CD4-positive, alpha-beta T cell treated with Interleukin-1 beta for 1 hour (primary cell): ENCODE results near the gene RAB40C.
A peak's percentile ranks its signal among the peaks of the same experiment; 100 is the strongest.

Experiments used
- DNase-seq, 2 donors: peaks; one replicate each; pipeline ENCODE4 v3.0.0-alpha.2; 2020 to 2022

RAB40C gene

DNA sequence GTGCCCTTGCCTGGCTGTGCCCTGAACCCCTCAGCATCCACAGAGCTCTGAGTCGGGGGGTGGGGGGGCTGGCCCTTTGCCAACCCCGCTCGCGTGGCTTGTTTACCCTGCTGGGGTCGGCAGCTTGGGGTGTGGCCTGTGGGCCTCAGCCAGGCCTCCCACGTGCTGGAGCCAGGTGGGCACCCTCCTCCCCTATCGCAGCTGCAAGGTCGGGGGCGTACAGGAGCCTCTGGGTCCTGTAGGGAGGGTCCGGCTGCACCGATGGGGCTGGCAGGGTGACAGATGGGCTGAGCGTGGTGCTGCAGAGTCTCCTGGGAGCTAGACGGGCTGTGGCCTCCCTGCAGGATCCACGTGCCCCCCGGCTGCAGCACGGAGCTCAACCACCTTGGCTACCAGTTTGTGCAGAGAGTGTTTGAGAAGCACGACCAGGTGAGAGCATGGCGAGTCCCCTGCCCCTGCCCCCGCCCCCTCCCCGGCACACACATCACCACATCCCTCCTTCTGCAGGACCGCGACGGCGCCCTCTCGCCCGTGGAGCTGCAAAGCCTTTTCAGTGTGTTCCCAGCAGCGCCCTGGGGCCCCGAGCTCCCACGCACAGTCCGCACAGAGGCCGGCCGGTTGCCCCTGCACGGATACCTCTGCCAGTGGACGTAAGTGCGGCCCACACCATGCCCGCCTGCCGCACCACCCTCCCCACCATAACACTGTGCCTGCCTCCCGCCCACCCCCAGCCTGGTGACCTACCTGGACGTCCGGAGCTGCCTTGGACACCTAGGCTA lies 81.7 kb downstream of the RAB40C start:
- DNase-seq: no peak

- DNase-seq: no peak
Measured at GRCh38 chr16:672371-672770, 82.5 kb downstream of the RAB40C start.

GRCh38 chr16:672851-673250 lies 83.0 kb downstream of the RAB40C start:
- DNase-seq: no peak

- no peak for DNase-seq
Measured at GRCh38 chr16:673399-673991, 83.6 kb downstream of the RAB40C start.

DNA sequence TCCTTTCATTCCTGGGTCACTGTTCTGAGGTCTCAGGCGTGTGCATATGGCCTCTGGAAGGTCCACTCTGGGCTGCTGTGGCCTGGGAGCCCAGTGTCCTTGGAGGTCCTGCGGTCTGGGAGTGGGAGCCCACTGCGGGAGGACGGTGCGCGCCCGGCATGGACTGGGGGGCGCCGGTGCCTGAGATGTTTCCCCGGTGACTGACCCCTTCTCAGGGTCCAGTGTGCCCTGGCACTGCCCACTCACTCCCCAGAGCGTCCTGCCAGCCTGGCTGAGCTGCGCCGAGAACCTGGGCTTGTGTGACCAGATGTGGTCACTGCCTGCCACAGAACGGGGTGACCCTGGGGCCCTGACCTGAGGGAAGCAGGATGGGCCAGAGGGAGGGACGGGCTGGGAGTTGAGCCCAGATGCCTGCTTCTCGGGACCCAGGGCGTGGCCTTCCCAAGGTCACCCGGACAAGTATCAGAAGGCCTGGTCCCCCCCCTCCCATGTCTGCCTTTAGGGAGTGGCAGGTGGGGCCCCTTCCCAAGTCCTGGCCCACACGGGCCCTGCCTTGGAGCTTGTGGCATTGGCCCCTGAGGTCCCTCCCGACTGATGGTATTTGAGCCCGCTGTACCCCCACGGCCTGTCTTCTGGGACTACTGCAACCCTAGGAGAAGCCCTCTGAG lies 84.5 kb downstream of the RAB40C start:
- DNase-seq: no peak

GRCh38 chr16:674968-675883 lies 85.4 kb downstream of the RAB40C start, which contains the start of gene RHBDL1:
TSS of gene RHBDL1 (plus strand) at chr16:675671. CDS start at chr16:675791, 120 bp downstream.
- no peak for DNase-seq

GRCh38 chr16:675884-676564 lies 86.2 kb downstream of the RAB40C start:
- no peak for DNase-seq

DNA sequence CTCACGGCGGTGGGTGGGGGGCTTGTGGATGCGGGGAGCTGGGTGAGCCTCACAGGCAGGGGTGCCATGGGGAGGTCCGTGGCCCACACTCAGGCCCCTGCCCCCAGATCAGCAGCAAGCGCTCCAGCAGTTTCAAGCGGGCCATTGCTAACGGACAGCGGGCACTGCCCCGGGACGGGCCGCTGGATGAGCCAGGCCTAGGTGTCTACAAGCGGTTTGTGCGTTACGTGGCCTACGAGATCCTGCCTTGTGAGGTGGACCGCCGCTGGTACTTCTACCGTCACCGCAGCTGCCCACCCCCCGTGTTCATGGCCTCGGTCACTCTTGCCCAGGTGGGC lies 86.7 kb downstream of the RAB40C start:
- DNase-seq: no peak

GRCh38 chr16:676913-677312 lies 87.0 kb downstream of the RAB40C start:
- peak; percentile 34 to 53 for DNase-seq

- no peak for DNase-seq
Measured at GRCh38 chr16:677316-678190, 87.7 kb downstream of the RAB40C start.

DNA sequence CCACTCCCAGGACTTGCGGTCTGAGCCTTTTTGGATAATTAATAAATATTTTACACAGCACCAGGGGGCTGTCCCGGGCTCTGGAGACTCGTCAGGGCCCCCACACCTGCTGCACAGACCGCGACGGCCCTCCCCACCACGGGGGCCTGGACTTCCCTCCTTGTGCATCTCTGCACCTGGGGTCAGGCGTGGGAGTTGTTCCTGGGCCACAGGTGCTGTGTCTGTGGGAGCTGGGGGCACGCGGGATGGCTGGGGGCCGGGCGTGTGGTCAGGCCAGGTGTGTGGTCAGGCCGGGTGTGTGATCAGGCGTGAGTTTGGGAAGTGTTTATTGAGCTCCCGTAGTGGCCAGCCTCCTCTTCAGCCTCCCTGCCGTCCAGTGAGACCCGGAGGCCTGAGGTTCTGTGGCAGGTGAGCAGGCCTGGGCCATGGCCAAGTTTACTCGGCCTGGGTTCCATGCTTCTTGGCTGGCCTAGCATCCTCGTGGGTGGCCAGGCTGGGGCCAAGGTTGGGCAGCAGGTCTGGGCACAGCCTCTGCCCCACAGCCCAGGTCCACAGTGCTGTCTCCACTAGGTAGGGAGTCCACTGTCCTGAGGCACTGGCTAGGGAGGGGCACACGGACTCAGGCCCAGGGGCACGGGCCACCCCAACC lies 88.5 kb downstream of the RAB40C start:
- DNase-seq: no peak
